ENCODE measurements around the gene NXF3.
"Not testable (repeated sequence)": the region's sequence is repeated elsewhere in the genome, so short reads cannot be mapped to it uniquely, and the experiment has no call there.

The NXF3 gene

GRCh38 chrX:103051260-103051789 lies 41.6 kb downstream of the NXF3 start:
- DNase-seq: no peak

GRCh38 chrX:103033371-103033770 lies 59.6 kb downstream of the NXF3 start:
- DNase-seq: not testable (repeated sequence)

Measured in hypothalamus (tissue), 51 donors.